GM19238 (cell line): ENCODE results near the gene ACADVL.
"Not testable (repeated sequence)": the region's sequence is repeated elsewhere in the genome, so short reads cannot be mapped to it uniquely, and the experiment has no call there.

ENCODE experiments used
- DNase-seq: peaks from one replicate; pipeline ENCODE4 v3.0.0; 2011; ENCODE audit warnings: low spot score; ENCODE audit not compliant: insufficient read length

ACADVL gene

GRCh38 chr17:7234083-7234951, 14.6 kb downstream of the ACADVL start, which contains the start of gene DVL2:
DVL2 (minus strand) TSS chr17:7234517; CDS start chr17:7234262, 255 bp downstream.
- peak; percentile 98 for DNase-seq

GRCh38 chr17:7235693-7236665, 16.2 kb downstream of the ACADVL start:
- DNase-seq, result no peak

GRCh38 chr17:7236808-7237207, 17.1 kb downstream of the ACADVL start:
- no peak for DNase-seq

- no peak for DNase-seq
These were observed 17.6 kb downstream of the ACADVL start for GRCh38 chr17:7237266-7237760.

GRCh38 chr17:7237761-7238419, 18.2 kb downstream of the ACADVL start:
- peak; percentile 80 for DNase-seq

GRCh38 chr17:7238420-7239090, 18.8 kb downstream of the ACADVL start:
- no peak for DNase-seq

- peak; percentile 98 for DNase-seq
These were observed 19.6 kb downstream of the ACADVL start, which contains the start of gene PHF23 for GRCh38 chr17:7239091-7240027. PHF23 (minus strand) TSS chr17:7239457; CDS start chr17:7239279, 178 bp downstream.

GRCh38 chr17:7240375-7240774, 20.6 kb downstream of the ACADVL start:
- DNase-seq, result no peak

GRCh38 chr17:7241090-7241733, 21.5 kb downstream of the ACADVL start:
- no peak for DNase-seq

GRCh38 chr17:7241783-7242716, 22.3 kb downstream of the ACADVL start, which contains the start of gene GABARAP:
GABARAP (minus strand) TSS chr17:7242449; CDS start chr17:7242330, 119 bp downstream.
- DNase-seq, result peak; percentile 56

GRCh38 chr17:7242717-7243452, 23.1 kb downstream of the ACADVL start:
- peak; percentile 85 for DNase-seq

GRCh38 chr17:7243453-7243729, 23.7 kb downstream of the ACADVL start:
- DNase-seq, result no peak

GRCh38 chr17:7243838-7244237, 24.1 kb downstream of the ACADVL start:
- DNase-seq, result not testable (repeated sequence)

- DNase-seq, result no peak
These were observed 27.0 kb downstream of the ACADVL start for GRCh38 chr17:7246779-7247178.

GRCh38 chr17:7248796-7249195, 29.1 kb downstream of the ACADVL start:
- no peak for DNase-seq

- no peak for DNase-seq
These were observed 29.5 kb downstream of the ACADVL start for GRCh38 chr17:7249214-7249613.

GRCh38 chr17:7249830-7250229, 30.1 kb downstream of the ACADVL start:
- DNase-seq, result no peak
